Body of pancreas (tissue), 4 donors: Measurements from ENCODE around the gene RPL14.

Experiments
- CTCF ChIP-seq, 7 experiments: fragments of 450-650 bp in 4 of 7; fragments of 200-600 bp in 3 of 7; sonication (generic) in 3 of 7; IDR thresholded peaks; one replicate each; pipeline ENCODE4 v1.5.1; 2016 to 2019; ENCODE audit warnings: antibody characterized with exemption in 7 of 7
- POLR2A ChIP-seq, 3 donors: fragments of 450-650 bp; IDR thresholded peaks; one replicate each; pipeline ENCODE4 v1.6.1; 2016; ENCODE audit warnings: antibody characterized with exemption in 3 of 3, mild to moderate bottlenecking in 2 of 3

DNA sequence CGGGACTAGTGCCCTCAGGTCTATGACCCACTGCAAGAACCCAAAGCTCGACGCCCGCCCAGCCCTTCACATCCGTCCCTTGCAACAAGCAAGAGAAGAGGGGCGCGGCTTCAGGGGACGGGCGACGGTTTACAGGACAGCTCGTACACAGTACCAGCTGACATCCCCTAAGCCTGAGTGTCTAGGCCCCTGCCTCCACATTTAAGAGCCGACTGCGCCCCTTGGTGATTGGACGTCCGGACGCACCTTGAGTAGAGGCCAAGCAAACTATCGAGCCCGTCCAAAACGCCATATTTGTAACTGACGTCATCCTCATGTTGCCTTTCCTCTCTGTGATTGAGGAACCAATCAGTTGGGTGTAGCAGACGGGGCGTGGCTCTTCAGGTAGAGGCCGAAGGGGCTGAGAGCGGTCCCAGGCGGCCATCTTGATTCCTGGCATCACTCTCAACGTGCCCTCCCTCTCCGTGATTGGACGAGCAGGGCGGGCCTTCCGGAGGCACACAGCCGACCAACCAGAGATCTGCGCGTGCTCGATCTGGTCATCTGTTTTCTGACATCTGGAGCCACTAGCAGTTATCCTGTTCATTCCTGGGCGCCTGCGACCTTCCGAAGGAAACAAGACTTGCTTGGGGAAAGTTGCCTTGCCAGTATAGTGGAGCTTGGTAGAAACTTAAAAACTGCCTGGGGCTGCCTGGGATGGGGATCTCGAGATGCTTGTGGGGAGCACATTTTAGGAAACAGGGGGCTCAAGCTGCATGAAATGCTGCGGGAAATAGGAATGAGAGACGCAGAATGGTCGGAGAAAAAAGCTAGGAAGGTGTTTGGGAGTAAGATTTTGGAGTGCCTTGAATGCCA is 4.0 kb upstream of the RPL14 start:
- no peak for TF ChIP-seq CTCF (IDR thresholded peaks at IDR 0.05)
- peak; percentile 72 to 96 (median 96) for TF ChIP-seq POLR2A (IDR thresholded peaks at IDR 0.05)
